GM19239 (cell line): ENCODE measurements around the gene ZBTB18.
"Not testable (repeated sequence)": the region's sequence is repeated elsewhere in the genome, so short reads cannot be mapped to it uniquely, and the experiment has no call there.

Experiments used
- DNase-seq: peaks from one replicate; pipeline ENCODE4 v3.0.0; 2011; ENCODE audit warnings: low spot score; ENCODE audit not compliant: insufficient read length
- FAIRE-seq: peaks from 2 replicates; lab custom pipeline; 2011; peaks lifted over from hg19 to GRCh38; lab: Jason Lieb, UNC

The ZBTB18 gene

DNA sequence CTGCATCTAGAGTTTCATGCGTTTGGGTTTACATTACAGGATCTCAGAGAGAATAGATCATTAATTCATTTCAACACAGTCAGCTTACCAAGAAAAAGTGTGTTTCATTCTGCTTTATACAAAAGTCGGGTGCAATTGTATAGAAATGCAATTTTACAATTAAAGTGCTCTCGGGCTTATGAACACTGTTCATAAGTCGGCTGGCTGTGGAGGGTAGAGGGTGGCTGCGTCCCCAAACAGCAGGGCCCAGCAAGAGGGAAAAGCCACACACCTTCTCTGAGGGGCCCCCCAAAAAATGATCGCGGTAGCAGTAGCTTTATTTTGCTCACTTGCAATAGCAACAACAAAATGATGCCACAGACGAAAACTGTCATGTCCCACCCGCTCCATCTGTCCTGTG lies 13.8 kb upstream of the ZBTB18 start:
- DNase-seq: no peak
- no peak for FAIRE-seq

- FAIRE-seq (no peak), DNase-seq (no peak)
Observed at GRCh38 chr1:244041466-244042120, 9.5 kb upstream of the ZBTB18 start.

DNA sequence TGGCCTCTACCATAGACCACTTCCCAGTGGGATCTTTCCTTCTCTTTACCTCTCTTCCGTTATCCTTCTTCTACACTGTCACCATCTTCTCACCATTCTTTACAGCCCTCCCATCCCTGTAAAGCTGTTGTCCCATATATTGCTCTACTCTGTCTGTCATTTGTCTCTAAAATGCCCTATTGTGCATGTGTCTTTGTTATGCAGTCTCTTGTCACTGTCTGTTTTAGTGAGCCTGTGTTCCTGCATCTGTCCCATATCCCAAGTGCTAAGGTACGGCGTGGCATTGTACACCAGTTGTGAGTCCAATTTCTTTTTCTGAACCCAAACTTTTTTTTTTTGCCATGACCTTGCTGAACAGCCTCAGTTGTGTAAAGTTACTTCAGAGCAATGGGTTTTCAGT lies 8.8 kb upstream of the ZBTB18 start:
- DNase-seq (no peak), FAIRE-seq (no peak)

DNA sequence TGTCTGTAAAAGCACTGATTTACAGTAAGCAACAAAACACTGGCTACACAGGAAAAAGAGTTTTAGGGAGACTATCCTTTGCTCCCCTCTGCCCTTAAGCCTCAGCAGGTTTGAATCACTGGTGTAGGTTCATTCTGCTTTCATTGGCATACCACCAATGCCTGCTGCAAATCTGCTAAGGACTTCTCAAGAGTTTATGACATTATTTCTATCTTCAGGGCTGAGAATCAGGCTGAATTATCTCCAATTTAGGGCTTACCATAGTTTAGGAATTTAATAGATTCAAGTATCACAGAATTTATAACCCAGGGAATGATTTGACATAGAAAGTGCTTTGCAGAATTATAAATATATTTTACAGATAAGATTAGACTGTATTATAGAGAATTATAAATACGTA lies 6.7 kb upstream of the ZBTB18 start:
- FAIRE-seq (peak; percentile 14), DNase-seq (no peak)

GRCh38 chr1:244046254-244046653 lies 4.8 kb upstream of the ZBTB18 start:
- FAIRE-seq, DNase-seq: not testable (repeated sequence)

DNA sequence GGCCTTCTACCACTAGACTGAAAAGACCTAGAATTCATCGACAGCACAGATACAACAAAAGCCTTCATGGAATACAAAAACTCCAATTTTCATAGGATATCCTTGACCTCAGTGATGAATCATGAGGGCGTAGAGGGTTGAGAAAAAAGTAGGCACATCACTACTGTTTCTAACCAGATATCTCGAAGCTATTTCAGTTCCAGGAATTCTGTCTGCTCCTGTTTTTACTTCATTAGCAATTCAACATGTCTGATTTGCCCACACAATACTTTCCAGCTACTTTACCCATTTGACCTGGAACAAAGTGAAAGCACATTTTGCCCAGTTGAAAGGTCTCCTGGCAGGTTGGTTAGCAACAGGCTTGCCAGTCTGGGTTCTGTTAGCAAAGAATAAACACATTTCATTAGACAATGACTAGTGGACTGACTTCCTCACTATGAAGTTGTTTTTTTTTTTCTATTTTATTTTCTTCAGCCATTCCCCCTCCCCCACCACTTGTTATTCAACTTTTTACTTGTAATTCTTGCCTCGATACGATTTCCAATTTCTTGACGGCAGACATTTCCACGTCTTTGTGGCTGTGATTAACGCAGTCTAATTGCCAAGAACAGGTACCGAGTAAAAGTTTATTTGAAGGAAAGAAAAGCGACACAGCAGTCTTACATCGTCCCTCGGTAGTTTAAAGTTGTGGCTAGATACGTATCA lies 4.0 kb upstream of the ZBTB18 start:
- no peak for DNase-seq
- FAIRE-seq: no peak

- no peak for DNase-seq
- no peak for FAIRE-seq
Observed at GRCh38 chr1:244047621-244048255, 3.3 kb upstream of the ZBTB18 start.

DNA sequence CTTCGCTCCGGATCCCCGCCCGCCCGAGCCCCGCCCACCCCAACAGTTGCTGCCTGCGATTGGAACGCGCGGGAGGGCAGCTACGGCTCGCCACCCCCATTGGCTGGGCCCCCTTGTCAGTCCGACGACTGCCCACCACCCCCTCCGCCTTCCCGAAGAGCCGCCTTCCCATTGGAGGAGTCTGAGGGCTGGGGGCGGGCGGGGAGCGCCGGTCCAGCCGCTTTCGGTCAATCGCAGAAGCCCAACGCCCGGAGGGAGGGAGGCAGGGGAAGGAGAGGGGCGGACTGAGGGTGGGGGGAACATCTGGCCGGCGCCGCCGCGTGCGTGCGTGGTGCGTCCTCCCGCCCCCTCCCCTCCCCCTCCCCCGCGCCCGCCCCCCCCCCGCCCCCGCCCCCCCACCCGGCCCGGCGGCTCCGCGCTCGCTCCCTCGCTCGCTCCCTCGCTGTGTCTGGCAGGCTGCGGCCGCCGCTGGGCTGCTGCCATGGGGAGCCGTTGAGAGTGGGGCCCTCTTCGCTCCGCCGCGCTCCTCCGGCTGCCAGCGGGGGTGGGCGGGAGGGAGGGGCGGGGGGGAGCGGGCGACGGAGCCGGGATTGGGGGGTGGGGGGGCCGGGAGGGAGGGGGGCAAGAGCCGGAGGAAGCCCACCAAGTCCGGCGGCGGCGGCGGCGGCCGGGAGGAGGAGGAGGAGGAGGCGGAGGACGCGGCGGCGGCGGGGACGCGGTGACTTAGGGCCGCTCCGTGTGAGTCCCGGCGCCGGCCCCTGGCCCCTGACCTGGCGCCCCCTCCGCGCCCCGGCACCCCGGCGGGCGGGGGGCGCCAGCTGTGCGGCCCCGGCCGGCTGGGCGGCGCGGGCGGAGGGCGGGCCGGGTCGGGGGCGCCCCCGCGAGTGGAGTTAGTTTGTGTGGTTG lies 2.6 kb upstream of the ZBTB18 start:
- FAIRE-seq: peak; percentile 95
- DNase-seq: peak; percentile 93

DNA sequence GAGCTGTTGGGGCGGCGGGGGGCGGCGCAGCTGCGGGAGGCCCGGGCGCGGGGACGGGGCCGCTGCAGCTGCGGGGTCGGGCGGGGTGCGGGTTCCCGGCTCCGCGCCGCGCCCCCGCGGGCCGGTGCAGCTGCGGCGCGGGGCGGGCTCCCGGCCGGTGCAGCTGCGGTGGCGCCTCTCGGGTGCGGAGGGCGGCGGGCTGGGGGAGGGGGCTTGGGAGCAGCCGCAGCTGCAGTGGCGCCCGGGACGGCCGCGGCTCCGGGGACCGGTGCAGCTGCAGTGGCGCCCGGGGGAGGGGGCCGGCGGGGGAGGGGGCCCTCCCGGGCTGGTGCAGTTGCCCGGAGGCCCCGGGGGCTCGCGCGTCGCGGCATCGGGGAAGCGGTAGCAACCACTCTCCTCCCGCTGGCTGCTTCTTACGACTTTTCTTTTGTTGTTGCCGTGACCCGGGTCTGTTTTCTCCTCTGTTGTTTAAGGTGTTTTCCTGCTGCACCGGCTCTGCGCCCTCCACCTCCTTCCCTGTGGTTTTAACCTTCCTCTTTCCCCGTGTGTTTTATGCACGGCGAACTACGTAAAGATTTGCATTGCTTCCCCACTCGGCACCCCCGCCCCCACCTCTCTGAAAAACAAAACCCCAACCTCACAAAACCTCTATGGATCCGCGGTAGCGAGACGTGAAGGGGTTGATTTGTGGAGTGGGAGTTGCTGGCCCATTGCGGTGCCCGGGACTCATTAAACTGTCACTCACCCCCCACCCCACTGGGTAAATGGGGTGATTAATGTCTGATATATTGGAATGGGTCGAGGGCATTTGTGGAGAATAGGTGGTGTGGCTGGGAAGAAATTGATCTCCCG lies 1.7 kb upstream of the ZBTB18 start:
- FAIRE-seq (peak; percentile 88), DNase-seq (no peak)

GRCh38 chr1:244050014-244050834 lies 859 bp upstream of the ZBTB18 start:
- peak; percentile 90 for FAIRE-seq
- no peak for DNase-seq

DNA sequence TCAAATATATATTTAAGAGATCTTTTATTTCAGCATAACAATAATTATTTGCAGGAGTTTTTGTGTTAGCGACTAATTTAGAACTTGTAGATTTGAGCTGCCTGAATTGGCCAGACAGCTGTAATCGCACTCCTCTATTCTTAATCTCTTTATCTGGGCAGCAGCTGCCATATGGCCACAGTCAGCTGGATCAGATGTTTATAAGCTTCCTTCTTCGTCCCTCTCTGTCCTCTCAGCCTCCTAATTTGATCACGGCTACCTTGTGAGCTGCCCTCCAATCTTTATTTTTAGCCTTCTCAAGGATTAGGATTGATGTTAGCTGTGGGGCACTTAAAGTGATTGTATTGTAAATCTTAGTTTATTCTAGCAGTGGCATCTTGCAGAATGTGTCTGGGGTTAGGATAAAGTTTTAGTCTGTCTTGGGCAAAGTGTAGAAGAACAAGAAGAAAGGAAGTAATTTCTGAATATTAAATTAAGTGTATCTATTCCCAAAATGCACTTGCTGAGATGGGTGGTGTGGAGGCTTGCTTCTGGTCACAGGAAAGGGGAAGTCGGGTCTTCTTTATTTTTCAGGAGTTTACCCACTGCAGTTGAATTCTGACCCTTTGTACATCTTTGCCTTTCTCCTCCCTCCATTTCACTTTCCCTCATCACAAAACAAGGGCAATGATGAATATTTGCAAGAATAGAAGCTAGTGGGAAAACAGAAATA lies 1.1 kb downstream of the ZBTB18 start:
- DNase-seq: no peak
- FAIRE-seq: peak; percentile 60

DNA sequence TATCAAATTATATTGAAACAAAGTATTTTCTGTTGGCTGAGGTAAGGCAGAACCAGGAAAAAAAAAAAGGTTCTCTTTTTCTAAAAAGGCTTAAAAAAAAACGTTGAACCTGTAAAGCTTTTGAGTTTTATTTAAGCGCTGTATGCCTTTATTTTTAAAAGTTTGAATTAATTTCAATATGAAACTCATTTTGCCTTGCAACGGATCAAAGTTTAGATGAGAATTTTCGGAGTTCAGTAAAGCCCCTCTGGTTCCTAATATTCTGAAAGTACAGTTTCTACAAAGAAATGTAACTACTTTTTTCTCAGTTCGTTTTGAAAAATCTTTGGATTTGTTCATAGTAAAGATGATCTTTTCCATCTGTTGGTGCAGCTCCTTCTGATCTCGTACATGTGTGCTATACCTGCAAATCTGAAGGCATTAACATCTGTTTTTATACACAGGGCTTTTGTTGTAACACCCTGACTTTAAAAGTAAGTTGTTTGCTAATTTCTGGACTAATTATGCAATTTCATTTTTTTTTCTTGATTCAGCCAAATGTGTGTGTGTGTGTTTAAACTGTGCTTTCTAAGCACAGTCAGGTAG lies 1.7 kb downstream of the ZBTB18 start:
- FAIRE-seq: no peak
- DNase-seq: no peak

- no peak for FAIRE-seq
- DNase-seq: no peak
Observed at GRCh38 chr1:244053831-244054230, 2.7 kb downstream of the ZBTB18 start.

DNA sequence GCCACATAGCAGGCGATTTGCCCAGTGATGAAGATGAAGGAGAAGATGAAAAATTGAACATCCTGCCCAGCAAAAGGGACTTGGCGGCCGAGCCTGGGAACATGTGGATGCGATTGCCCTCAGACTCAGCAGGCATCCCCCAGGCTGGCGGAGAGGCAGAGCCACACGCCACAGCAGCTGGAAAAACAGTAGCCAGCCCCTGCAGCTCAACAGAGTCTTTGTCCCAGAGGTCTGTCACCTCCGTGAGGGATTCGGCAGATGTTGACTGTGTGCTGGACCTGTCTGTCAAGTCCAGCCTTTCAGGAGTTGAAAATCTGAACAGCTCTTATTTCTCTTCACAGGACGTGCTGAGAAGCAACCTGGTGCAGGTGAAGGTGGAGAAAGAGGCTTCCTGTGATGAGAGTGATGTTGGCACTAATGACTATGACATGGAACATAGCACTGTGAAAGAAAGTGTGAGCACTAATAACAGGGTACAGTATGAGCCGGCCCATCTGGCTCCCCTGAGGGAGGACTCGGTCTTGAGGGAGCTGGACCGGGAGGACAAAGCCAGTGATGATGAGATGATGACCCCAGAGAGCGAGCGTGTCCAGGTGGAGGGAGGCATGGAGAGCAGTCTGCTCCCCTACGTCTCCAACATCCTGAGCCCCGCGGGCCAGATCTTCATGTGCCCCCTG lies 3.3 kb downstream of the ZBTB18 start:
- DNase-seq: no peak
- no peak for FAIRE-seq

DNA sequence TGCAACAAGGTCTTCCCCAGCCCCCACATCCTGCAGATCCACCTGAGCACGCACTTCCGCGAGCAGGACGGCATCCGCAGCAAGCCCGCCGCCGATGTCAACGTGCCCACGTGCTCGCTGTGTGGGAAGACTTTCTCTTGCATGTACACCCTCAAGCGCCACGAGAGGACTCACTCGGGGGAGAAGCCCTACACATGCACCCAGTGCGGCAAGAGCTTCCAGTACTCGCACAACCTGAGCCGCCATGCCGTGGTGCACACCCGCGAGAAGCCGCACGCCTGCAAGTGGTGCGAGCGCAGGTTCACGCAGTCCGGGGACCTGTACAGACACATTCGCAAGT lies 3.8 kb downstream of the ZBTB18 start:
- DNase-seq: no peak
- FAIRE-seq: no peak

DNA sequence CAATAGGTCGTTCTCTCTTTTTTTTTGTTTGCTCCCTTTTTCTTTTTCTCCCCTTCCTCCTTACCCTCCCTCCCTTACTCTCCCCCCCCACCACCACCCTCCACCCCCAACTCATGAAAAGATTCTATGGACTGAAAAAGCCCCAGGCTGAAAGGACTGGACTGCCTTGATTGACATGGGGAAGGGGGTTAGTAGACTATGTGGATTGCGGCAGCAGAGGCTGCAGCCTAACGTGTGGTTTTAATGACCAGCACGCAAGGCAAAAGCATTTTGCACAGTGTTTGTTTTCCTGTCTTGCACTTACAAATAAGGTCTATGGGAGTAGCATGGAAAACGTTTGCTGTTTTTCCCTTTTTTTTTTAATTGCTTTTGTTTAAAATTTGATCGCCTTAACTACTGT lies 5.5 kb downstream of the ZBTB18 start:
- DNase-seq: no peak
- FAIRE-seq: no peak
